Neural cell (in vitro differentiated cells): ENCODE data around the gene XPO4.
"Not testable (repeated sequence)": the region's sequence is repeated elsewhere in the genome, so short reads cannot be mapped to it uniquely, and the experiment has no call there.

Experiments
- EP300 ChIP-seq: fragments of 450-650 bp; conservative IDR thresholded peaks from 2 replicates; pipeline ENCODE4 v1.6.1; 2014; ENCODE audit warnings: antibody characterized with exemption, mild to moderate bottlenecking, moderate library complexity; ENCODE audit not compliant: poor library complexity, severe bottlenecking
- EZH2 ChIP-seq: fragments of 200-600, 300-800 bp; shearing (Covaris generic), sonication (generic); IDR thresholded peaks from 2 replicates; pipeline ENCODE4 v1.6.1; 2014; ENCODE audit warnings: antibody characterized with exemption, low read length, borderline replicate concordance, mild to moderate bottlenecking; ENCODE audit not compliant: insufficient read depth, poor library complexity, severe bottlenecking
- POLR2AphosphoS5 ChIP-seq: IDR thresholded peaks from 2 replicates; pipeline ENCODE4 v1.6.1; 2012
- REST ChIP-seq: IDR thresholded peaks from 2 replicates; pipeline ENCODE4 v1.6.1; 2012; ENCODE audit warnings: borderline replicate concordance
- TF ChIP-seq, protein P1 (sequence below): fragments of 450-650 bp; IDR thresholded peaks from 2 replicates; pipeline ENCODE4 v1.5.1; 2014; ENCODE audit warnings: antibody characterized with exemption, mild to moderate bottlenecking, moderate library complexity; ENCODE audit not compliant: poor library complexity, severe bottlenecking

- not testable (repeated sequence) for TF ChIP-seq EZH2, EP300, REST, POLR2AphosphoS5
- TF ChIP-seq, protein P1, sequence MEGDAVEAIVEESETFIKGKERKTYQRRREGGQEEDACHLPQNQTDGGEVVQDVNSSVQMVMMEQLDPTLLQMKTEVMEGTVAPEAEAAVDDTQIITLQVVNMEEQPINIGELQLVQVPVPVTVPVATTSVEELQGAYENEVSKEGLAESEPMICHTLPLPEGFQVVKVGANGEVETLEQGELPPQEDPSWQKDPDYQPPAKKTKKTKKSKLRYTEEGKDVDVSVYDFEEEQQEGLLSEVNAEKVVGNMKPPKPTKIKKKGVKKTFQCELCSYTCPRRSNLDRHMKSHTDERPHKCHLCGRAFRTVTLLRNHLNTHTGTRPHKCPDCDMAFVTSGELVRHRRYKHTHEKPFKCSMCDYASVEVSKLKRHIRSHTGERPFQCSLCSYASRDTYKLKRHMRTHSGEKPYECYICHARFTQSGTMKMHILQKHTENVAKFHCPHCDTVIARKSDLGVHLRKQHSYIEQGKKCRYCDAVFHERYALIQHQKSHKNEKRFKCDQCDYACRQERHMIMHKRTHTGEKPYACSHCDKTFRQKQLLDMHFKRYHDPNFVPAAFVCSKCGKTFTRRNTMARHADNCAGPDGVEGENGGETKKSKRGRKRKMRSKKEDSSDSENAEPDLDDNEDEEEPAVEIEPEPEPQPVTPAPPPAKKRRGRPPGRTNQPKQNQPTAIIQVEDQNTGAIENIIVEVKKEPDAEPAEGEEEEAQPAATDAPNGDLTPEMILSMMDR: not testable (repeated sequence)
Observed at GRCh38 chr13:20925395-20925790, 22.8 kb upstream of the XPO4 start.
